SK-N-MC (cell line): ENCODE measurements around the gene ANKRD39.

ENCODE experiments used
- EZH2 ChIP-seq: fragments of 200-600 bp; sonication (generic); IDR thresholded peaks from one replicate; pipeline ENCODE4 v1.6.1; 2017; ENCODE audit warnings: antibody characterized with exemption
- POLR2AphosphoS5 ChIP-seq: IDR thresholded peaks from 2 replicates; pipeline ENCODE4 v1.6.1; 2012; ENCODE audit warnings: mild to moderate bottlenecking, low read depth, low read length, borderline replicate concordance

DNA sequence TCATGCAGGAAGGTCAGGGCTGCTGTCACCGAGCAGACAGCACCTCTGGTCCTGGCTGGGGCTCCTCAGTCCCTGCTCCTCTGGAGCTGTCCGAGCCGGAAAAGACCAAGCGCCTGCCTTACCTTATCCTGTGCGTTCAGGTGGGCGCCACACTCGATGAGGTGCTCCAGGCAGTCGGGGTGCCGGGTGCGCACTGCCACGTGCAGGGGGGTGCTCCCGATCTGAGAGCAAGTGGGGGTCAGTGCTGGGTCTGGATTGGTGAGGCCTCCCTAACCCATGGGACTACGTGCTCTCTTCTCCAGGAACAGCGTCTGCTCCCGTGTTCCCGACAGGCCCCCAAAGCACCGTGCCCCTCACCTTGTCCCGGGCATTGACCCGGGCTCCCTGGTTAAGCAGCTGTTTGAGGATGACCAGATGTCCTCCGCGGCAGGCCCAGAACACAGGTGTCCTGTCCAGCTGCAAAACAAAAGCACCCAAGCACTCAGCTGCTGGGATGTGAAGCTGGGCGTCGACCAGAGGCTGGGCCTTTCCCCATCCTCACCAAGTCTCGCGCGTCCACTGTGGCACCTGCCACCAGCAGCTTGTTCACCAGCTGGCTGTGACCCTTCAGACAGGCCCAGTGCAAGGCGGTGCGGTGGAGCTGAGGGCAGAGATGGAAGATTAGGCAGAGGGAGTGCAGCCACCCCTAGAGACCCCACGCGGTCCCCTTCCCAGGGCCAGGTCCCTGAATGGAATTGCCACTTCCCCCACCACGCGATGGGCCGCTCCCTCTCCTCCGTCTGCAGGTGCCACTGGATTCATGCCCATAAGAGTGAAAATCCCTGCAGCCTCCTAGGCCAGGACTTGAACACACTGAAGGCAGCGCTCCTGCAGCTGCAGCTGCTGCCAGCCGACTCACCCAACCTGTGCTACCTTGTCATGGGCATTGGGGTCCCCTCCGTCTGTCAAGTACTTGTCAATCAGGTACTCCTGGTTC, 17.7 kb downstream of the ANKRD39 start:
- no peak for TF ChIP-seq POLR2AphosphoS5
- no peak for TF ChIP-seq EZH2
